Mucosa of gallbladder (tissue), 1 donor: ENCODE measurements around the gene ENTPD2. TPM values are rescaled to one million over a fixed set of nuclear protein-coding genes. Genes with fewer than 3 reads are reported as not detected.

Source experiments
- DNase-seq: peaks from one replicate; pipeline ENCODE4 v3.0.0-alpha.2; 2020; ENCODE audit warnings: low spot score
- total RNA-seq: library from RNA; stranded (reverse); gene quantifications from one replicate; pipeline ENCODE4 v1.2.1, GENCODE V29; 2021
- donor health status: DM: no; HTN: no; CAD: no.

ENTPD2 gene
- total RNA-seq, 1 donor from 2014 or later = 41.1 TPM

GRCh38 chr9:137079401-137079787 is 25.5 kb upstream of the ENTPD2 start:
- no peak for DNase-seq

GRCh38 chr9:137078701-137079400 is 25.0 kb upstream of the ENTPD2 start:
- DNase-seq = no peak

GRCh38 chr9:137077758-137078693 is 24.2 kb upstream of the ENTPD2 start:
- DNase-seq = no peak

GRCh38 chr9:137077010-137077747 is 23.3 kb upstream of the ENTPD2 start, which contains the start of gene UAP1L1:
Gene UAP1L1 (plus strand): TSS chr9:137077517. CDS start chr9:137077533, 16 bp downstream.
- DNase-seq = peak; percentile 72

GRCh38 chr9:137076636-137077009 is 22.8 kb upstream of the ENTPD2 start:
- DNase-seq = no peak

GRCh38 chr9:137075275-137075775 is 21.5 kb upstream of the ENTPD2 start:
- DNase-seq = no peak

- DNase-seq = no peak
These were observed 20.9 kb upstream of the ENTPD2 start for GRCh38 chr9:137074657-137075274.

- DNase-seq = no peak
These were observed 20.1 kb upstream of the ENTPD2 start for GRCh38 chr9:137073992-137074399.

- DNase-seq = no peak
These were observed 17.4 kb upstream of the ENTPD2 start for GRCh38 chr9:137071282-137071681.

- no peak for DNase-seq
These were observed 17.0 kb upstream of the ENTPD2 start for GRCh38 chr9:137070906-137071275.

- DNase-seq = peak; percentile 88
These were observed 16.5 kb upstream of the ENTPD2 start, which contains the start of gene SAPCD2 for GRCh38 chr9:137070201-137070905. Gene SAPCD2 (minus strand): TSS chr9:137070557. CDS start chr9:137070460, 97 bp downstream.

- no peak for DNase-seq
These were observed 15.7 kb upstream of the ENTPD2 start for GRCh38 chr9:137069508-137070091.

- DNase-seq = no peak
These were observed 15.0 kb upstream of the ENTPD2 start for GRCh38 chr9:137068539-137069507.

GRCh38 chr9:137067860-137068538 is 14.1 kb upstream of the ENTPD2 start:
- peak; percentile 82 for DNase-seq

- no peak for DNase-seq
These were observed 12.4 kb upstream of the ENTPD2 start for GRCh38 chr9:137066096-137066861.

- DNase-seq = no peak
These were observed 11.6 kb upstream of the ENTPD2 start for GRCh38 chr9:137065336-137065967.

- no peak for DNase-seq
These were observed 11.0 kb upstream of the ENTPD2 start for GRCh38 chr9:137064880-137065164.
